ENCODE measurements around the gene PDE6C.

- no peak for TF ChIP-seq CTCF (IDR thresholded peaks at IDR 0.05)
- TF ChIP-seq EP300 (IDR thresholded peaks at IDR 0.05), result no peak
- TF ChIP-seq POLR2AphosphoS5 (IDR thresholded peaks at IDR 0.05), result peak in 1 of 2 donors; percentile 10
- peak in 1 of 4 donors; percentile 47 for TF ChIP-seq POLR2A (IDR thresholded peaks at IDR 0.05)
Measured at GRCh38 chr10:93566435-93567276, 45.7 kb upstream of the PDE6C start, which contains the start of gene FFAR4.
